Measurements from ENCODE around the gene FOSL2.

The FOSL2 gene

DNA sequence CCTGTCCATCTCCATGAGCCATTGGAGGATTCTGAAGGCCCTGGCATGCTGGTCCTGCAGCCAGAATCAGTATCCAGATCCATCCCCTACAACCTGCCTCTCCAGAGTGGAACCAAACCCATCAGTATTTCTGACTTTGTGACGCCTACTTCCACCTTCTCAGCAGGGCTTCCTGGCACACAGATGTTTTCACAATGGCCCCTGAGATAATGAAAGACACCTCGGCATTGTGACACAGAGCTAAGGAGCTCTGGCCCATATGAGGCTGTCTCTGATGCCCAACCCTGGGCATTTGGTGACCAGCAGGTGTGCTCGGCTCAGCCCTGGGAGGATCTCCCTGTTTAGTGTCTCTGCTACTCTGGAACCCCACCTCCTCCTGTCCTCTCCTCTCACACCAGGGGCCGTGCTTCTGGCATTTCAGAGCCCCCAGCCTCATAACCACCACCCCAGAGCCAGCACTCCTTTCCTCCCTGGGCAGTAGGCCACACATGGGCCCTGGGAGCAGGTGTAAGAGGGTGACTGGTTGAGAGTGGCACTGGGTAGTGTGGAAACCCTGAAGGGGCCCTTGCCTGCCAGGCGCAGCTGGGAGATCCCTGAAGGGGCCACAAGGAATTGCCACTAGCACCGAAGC, 38.2 kb downstream of the FOSL2 start:
- H3K9ac ChIP-seq (ENCODE audit: low read length), result no peak overlapping the region
- no peaks in the 10 kb centered on the region for H3K36me3 ChIP-seq (ENCODE audit: insufficient read depth, low read length)
- no peak overlapping the region for H3K27ac ChIP-seq (ENCODE audit: low read depth, low read length)
- no peaks in the 10 kb centered on the region for H3K27me3 ChIP-seq (ENCODE audit: control insufficient read depth in 1 of 2, insufficient read depth in 2 of 2, low read length in 2 of 2)
- no peaks in the 10 kb centered on the region for H3K9me3 ChIP-seq (ENCODE audit: low read length)
- H3K4me3 ChIP-seq (ENCODE audit: low read depth in 1 of 2, low read length in 2 of 2), result no peak overlapping the region
- H3K4me1 ChIP-seq (ENCODE audit: insufficient read depth, low read length), result no peaks in the 10 kb centered on the region

DNA sequence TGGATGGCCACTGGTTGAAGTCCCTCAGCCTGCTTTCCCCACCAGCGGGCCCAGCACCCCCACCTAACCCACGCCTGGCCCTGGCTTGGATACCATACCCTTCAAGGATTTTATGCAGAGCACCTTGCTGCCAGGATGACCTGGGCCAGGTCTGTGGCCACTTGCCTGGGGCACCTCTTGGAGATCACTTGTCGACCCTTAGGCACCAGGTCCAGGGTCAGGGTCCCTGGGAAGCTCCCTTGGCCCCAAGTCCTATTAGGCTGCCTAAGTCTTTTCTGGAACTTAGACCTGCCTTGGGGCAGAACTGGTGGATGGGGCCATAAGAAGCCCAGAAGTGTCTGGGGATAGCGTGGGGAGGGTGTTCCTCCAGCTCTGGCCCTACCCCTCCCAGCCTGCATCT, 39.1 kb downstream of the FOSL2 start:
- H3K4me3 ChIP-seq (ENCODE audit: low read depth in 1 of 2, low read length in 2 of 2), result no peak overlapping the region
- H3K27ac ChIP-seq (ENCODE audit: low read depth, low read length), result no peak overlapping the region
- H3K4me1 ChIP-seq (ENCODE audit: insufficient read depth, low read length), result no peaks in the 10 kb centered on the region
- H3K27me3 ChIP-seq (ENCODE audit: control insufficient read depth in 1 of 2, insufficient read depth in 2 of 2, low read length in 2 of 2), result no peaks in the 10 kb centered on the region
- H3K9me3 ChIP-seq (ENCODE audit: low read length), result no peaks in the 10 kb centered on the region
- no peak overlapping the region for H3K9ac ChIP-seq (ENCODE audit: low read length)
- H3K36me3 ChIP-seq (ENCODE audit: insufficient read depth, low read length), result no peaks in the 10 kb centered on the region

DNA sequence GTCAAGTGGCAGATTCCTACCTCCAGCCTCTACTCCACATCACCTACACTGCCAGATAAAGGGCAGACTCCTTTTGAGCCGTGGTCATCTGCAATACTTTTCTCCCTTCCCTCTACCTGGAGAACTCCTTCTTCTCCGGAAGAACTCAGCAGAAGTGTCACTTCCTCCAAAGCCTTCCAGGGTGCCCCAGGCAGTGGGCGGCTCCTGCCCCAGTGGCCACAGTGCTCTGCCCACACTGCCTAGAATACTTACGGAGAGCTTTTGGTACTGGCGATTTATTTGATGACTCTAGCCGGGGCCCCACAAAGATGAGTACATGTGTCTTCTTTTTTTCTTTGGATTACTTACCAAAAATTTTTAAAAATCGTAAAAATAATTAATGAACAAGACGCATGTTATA, 39.7 kb downstream of the FOSL2 start:
- Histone ChIP-seq H3K36me3 (ENCODE audit: insufficient read depth, low read length) (no peaks in the 10 kb centered on the region), H3K4me1 (ENCODE audit: insufficient read depth, low read length) (no peaks in the 10 kb centered on the region), H3K27me3 (ENCODE audit: control insufficient read depth in 1 of 2, insufficient read depth in 2 of 2, low read length in 2 of 2) (no peaks in the 10 kb centered on the region), H3K9me3 (ENCODE audit: low read length) (no peaks in the 10 kb centered on the region), H3K4me3 (ENCODE audit: low read depth in 1 of 2, low read length in 2 of 2) (no peak overlapping the region), H3K9ac (ENCODE audit: low read length) (no peak overlapping the region), H3K27ac (ENCODE audit: low read depth, low read length) (no peak overlapping the region)

- H3K27me3 ChIP-seq (ENCODE audit: control insufficient read depth in 1 of 2, insufficient read depth in 2 of 2, low read length in 2 of 2), result no peaks in the 10 kb centered on the region
- no peaks in the 10 kb centered on the region for H3K4me1 ChIP-seq (ENCODE audit: insufficient read depth, low read length)
- H3K9ac ChIP-seq (ENCODE audit: low read length), result no peak overlapping the region
- H3K27ac ChIP-seq (ENCODE audit: low read depth, low read length), result no peak overlapping the region
- no peaks in the 10 kb centered on the region for H3K36me3 ChIP-seq (ENCODE audit: insufficient read depth, low read length)
- H3K9me3 ChIP-seq (ENCODE audit: low read length), result no peaks in the 10 kb centered on the region
- no peak overlapping the region for H3K4me3 ChIP-seq (ENCODE audit: low read depth in 1 of 2, low read length in 2 of 2)
Measured at GRCh38 chr2:28433215-28433614, 40.6 kb downstream of the FOSL2 start.

DNA sequence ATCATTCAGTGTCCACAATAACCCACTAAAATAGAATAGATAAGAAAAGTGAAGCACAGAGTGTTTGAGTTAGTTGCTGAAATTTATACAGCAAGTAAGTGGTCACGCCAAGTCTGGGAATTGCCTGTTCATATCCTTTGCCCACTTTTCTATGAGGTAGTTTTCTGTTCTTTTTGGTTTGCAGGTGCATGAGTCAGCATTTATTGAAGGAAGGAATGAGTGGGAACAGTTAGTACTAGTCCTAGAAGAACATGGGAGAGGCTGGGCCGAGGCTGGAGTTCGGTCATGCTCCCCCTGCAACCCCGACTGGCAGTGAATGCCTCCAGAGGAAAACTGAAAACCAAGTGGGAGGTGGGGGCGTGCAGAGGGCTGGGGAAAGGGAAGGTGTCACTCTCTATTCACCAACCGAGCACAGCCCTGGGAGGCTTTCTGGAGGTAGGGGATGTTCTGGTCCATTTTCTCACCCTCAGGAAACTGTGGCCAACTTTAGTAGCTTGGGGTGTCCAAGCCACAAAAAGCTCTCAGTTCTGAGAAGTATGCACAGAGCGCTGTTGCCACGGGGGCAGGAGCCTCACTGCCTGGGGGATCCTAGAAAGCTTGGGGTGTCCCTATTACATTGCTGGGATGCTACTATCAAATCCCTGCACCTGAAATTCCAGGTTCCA, 41.4 kb downstream of the FOSL2 start:
- H3K27me3 ChIP-seq (ENCODE audit: control insufficient read depth in 1 of 2, insufficient read depth in 2 of 2, low read length in 2 of 2), result no peaks in the 10 kb centered on the region
- no peak overlapping the region for H3K4me3 ChIP-seq (ENCODE audit: low read depth in 1 of 2, low read length in 2 of 2)
- no peaks in the 10 kb centered on the region for H3K9me3 ChIP-seq (ENCODE audit: low read length)
- no peak overlapping the region for H3K9ac ChIP-seq (ENCODE audit: low read length)
- H3K36me3 ChIP-seq (ENCODE audit: insufficient read depth, low read length), result no peaks in the 10 kb centered on the region
- no peaks in the 10 kb centered on the region for H3K4me1 ChIP-seq (ENCODE audit: insufficient read depth, low read length)
- H3K27ac ChIP-seq (ENCODE audit: low read depth, low read length), result no peak overlapping the region

- Histone ChIP-seq H3K4me1 (ENCODE audit: insufficient read depth, low read length) (no peaks in the 10 kb centered on the region), H3K9me3 (ENCODE audit: low read length) (no peaks in the 10 kb centered on the region), H3K9ac (ENCODE audit: low read length) (no peak overlapping the region), H3K27ac (ENCODE audit: low read depth, low read length) (no peak overlapping the region), H3K4me3 (ENCODE audit: low read depth in 1 of 2, low read length in 2 of 2) (no peak overlapping the region), H3K36me3 (ENCODE audit: insufficient read depth, low read length) (no peaks in the 10 kb centered on the region), H3K27me3 (ENCODE audit: control insufficient read depth in 1 of 2, insufficient read depth in 2 of 2, low read length in 2 of 2) (no peaks in the 10 kb centered on the region)
Measured at GRCh38 chr2:28434600-28434989, 41.9 kb downstream of the FOSL2 start.

DNA sequence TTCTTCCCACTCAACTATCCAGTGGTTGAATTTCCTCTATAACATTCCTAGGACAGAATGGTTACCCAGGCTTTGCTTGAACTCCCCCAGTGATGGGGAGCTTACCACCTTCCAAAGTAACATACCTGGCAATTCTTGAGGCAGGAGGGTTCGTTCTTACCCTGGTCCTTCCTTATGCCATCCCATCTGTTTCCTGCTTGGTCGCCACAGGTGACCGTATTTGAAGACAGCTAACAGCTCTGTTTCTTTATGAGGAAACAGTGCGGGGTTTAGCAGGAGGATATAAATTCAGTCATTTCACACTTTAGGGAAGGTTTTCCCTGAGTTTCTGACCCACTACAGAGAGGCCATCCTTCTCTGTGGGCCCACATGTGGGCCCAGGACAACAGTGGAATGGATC, 42.6 kb downstream of the FOSL2 start:
- no peaks in the 10 kb centered on the region for H3K9me3 ChIP-seq (ENCODE audit: low read length)
- H3K27ac ChIP-seq (ENCODE audit: low read depth, low read length), result no peak overlapping the region
- H3K9ac ChIP-seq (ENCODE audit: low read length), result no peak overlapping the region
- no peaks in the 10 kb centered on the region for H3K4me1 ChIP-seq (ENCODE audit: insufficient read depth, low read length)
- no peaks in the 10 kb centered on the region for H3K36me3 ChIP-seq (ENCODE audit: insufficient read depth, low read length)
- H3K27me3 ChIP-seq (ENCODE audit: control insufficient read depth in 1 of 2, insufficient read depth in 2 of 2, low read length in 2 of 2), result no peaks in the 10 kb centered on the region
- H3K4me3 ChIP-seq (ENCODE audit: low read depth in 1 of 2, low read length in 2 of 2), result no peak overlapping the region

- no peaks in the 10 kb centered on the region for H3K9me3 ChIP-seq (ENCODE audit: low read length)
- H3K36me3 ChIP-seq (ENCODE audit: insufficient read depth, low read length), result no peaks in the 10 kb centered on the region
- H3K27ac ChIP-seq (ENCODE audit: low read depth, low read length), result no peak overlapping the region
- H3K27me3 ChIP-seq (ENCODE audit: control insufficient read depth in 1 of 2, insufficient read depth in 2 of 2, low read length in 2 of 2), result no peaks in the 10 kb centered on the region
- H3K9ac ChIP-seq (ENCODE audit: low read length), result no peak overlapping the region
- no peaks in the 10 kb centered on the region for H3K4me1 ChIP-seq (ENCODE audit: insufficient read depth, low read length)
- no peak overlapping the region for H3K4me3 ChIP-seq (ENCODE audit: low read depth in 1 of 2, low read length in 2 of 2)
Measured at GRCh38 chr2:28435814-28436351, 43.2 kb downstream of the FOSL2 start.

- no peaks in the 10 kb centered on the region for H3K27me3 ChIP-seq (ENCODE audit: control insufficient read depth in 1 of 2, insufficient read depth in 2 of 2, low read length in 2 of 2)
- no peaks in the 10 kb centered on the region for H3K36me3 ChIP-seq (ENCODE audit: insufficient read depth, low read length)
- no peak overlapping the region for H3K27ac ChIP-seq (ENCODE audit: low read depth, low read length)
- H3K9me3 ChIP-seq (ENCODE audit: low read length), result no peaks in the 10 kb centered on the region
- no peak overlapping the region for H3K4me3 ChIP-seq (ENCODE audit: low read depth in 1 of 2, low read length in 2 of 2)
- no peak overlapping the region for H3K9ac ChIP-seq (ENCODE audit: low read length)
- H3K4me1 ChIP-seq (ENCODE audit: insufficient read depth, low read length), result no peaks in the 10 kb centered on the region
Measured at GRCh38 chr2:28436525-28437051, 43.9 kb downstream of the FOSL2 start.

GRCh38 chr2:28437149-28437835, 44.6 kb downstream of the FOSL2 start:
- no peaks in the 10 kb centered on the region for H3K9me3 ChIP-seq (ENCODE audit: low read length)
- no peaks in the 10 kb centered on the region for H3K4me1 ChIP-seq (ENCODE audit: insufficient read depth, low read length)
- no peak overlapping the region for H3K27ac ChIP-seq (ENCODE audit: low read depth, low read length)
- H3K36me3 ChIP-seq (ENCODE audit: insufficient read depth, low read length), result no peaks in the 10 kb centered on the region
- H3K27me3 ChIP-seq (ENCODE audit: control insufficient read depth in 1 of 2, insufficient read depth in 2 of 2, low read length in 2 of 2), result no peaks in the 10 kb centered on the region
- no peak overlapping the region for H3K4me3 ChIP-seq (ENCODE audit: low read depth in 1 of 2, low read length in 2 of 2)
- no peak overlapping the region for H3K9ac ChIP-seq (ENCODE audit: low read length)

GRCh38 chr2:28437918-28438317, 45.3 kb downstream of the FOSL2 start:
- H3K27ac ChIP-seq (ENCODE audit: low read depth, low read length), result no peak overlapping the region
- H3K4me1 ChIP-seq (ENCODE audit: insufficient read depth, low read length), result no peaks in the 10 kb centered on the region
- H3K9ac ChIP-seq (ENCODE audit: low read length), result no peak overlapping the region
- no peak overlapping the region for H3K4me3 ChIP-seq (ENCODE audit: low read depth in 1 of 2, low read length in 2 of 2)
- H3K9me3 ChIP-seq (ENCODE audit: low read length), result no peaks in the 10 kb centered on the region
- no peaks in the 10 kb centered on the region for H3K36me3 ChIP-seq (ENCODE audit: insufficient read depth, low read length)
- no peaks in the 10 kb centered on the region for H3K27me3 ChIP-seq (ENCODE audit: control insufficient read depth in 1 of 2, insufficient read depth in 2 of 2, low read length in 2 of 2)
